Measurements from ENCODE around the gene NR4A3. TPM values are rescaled to one million over a fixed set of nuclear protein-coding genes. Genes with fewer than 3 reads are reported as not detected.

Gene NR4A3
- total and polyA plus RNA-seq, 2 of the 13 experiments (the other 11 are each of a cell fraction or from before 2014, with no cell fraction given): 0.02 to 0.09 TPM

DNA sequence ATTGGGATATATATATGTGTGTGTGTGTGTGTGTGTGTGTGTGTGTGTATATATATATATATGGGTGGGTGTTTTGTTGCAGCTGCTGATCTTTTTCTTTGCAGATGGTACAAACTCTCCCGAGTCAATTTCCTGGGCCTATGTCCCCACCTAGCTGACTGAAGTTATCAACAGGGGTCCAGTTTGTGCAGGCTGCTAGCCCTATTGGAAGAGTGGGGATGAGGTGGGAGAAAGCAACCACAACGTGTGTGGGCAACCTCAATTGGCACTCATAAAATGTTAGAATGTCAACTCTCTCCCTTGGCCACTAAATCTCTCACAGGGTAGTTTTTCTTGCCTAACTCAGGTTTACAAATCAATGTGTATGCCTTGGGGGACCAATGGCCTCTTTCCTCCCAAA, 5.6 kb downstream of the NR4A3 start:
- CTCF ChIA-PET (ENCODE audit: low intra/inter-chr PET ratio, low total read pairs): no interaction called here
- no TSS peak for BruUV-seq (replicated peaks)
- POLR2A ChIA-PET: no interaction called here

More for the DNA sequence above, 5.6 kb downstream of the NR4A3 start:
- Histone ChIP-seq H3K36me3 (replicated peaks in 1 of 2; ENCODE audit: control insufficient read depth in 1 of 2, insufficient read depth in 2 of 2, low read length in 2 of 2) (no peaks in the 10 kb centered on the region), H3K79me2 (ENCODE audit: insufficient read depth, low read length) (no peaks in the 10 kb centered on the region), H2AFZ (ENCODE audit: low read length) (no peak overlapping the region), H3K4me2 (ENCODE audit: low read depth, low read length) (no peak overlapping the region), H3K4me3 (replicated peaks in 1 of 3; ENCODE audit: insufficient read depth in 1 of 3, low read depth in 2 of 3, low read length in 3 of 3) (no peak overlapping the region), H4K20me1 (ENCODE audit: insufficient read depth, low read length) (0 out of 2 replicates have a peak, but pooled peaks cover 3% of the 10 kb centered on the region), H3K27ac (ENCODE audit: extremely low read length, insufficient read depth, low read length) (no peak overlapping the region), H3K9me3 (ENCODE audit: low read length) (no peaks in the 10 kb centered on the region), H3K4me1 (ENCODE audit: insufficient read depth, low read length) (peaks cover 27% of the 10 kb centered on the region), H3K9ac (ENCODE audit: insufficient read depth, low read depth, low read length) (no peak overlapping the region), H3K27me3 (ENCODE audit: control insufficient read depth in 1 of 2, insufficient read depth in 2 of 2, low read length in 2 of 2) (peaks cover 7 to 52% of the 10 kb centered on the region in 2 experiments; a peak in 4 of 5 replicates)
- no peak for FAIRE-seq
- TF ChIP-seq TAF15 (IDR thresholded peaks at IDR 0.05; ENCODE audit: low read depth, low read length, poor library complexity, severe bottlenecking) (no peak), ZNF605 (CRISPR knock-in tag; IDR thresholded peaks at IDR 0.05) (no peak), U2AF1 (optimal IDR thresholded peaks at IDR 0.05; ENCODE audit: low read depth, low read length) (no peak), TARDBP (CRISPR knock-in tag; IDR thresholded peaks at IDR 0.05) (no peak), NAIF1 (CRISPR knock-in tag; IDR thresholded peaks at IDR 0.05; ENCODE audit: borderline replicate concordance) (no peak), HNRNPK (IDR thresholded peaks at IDR 0.05; ENCODE audit: low read depth, low read length, poor library complexity, severe bottlenecking) (no peak)
- TF ChIP-seq, protein P1, sequence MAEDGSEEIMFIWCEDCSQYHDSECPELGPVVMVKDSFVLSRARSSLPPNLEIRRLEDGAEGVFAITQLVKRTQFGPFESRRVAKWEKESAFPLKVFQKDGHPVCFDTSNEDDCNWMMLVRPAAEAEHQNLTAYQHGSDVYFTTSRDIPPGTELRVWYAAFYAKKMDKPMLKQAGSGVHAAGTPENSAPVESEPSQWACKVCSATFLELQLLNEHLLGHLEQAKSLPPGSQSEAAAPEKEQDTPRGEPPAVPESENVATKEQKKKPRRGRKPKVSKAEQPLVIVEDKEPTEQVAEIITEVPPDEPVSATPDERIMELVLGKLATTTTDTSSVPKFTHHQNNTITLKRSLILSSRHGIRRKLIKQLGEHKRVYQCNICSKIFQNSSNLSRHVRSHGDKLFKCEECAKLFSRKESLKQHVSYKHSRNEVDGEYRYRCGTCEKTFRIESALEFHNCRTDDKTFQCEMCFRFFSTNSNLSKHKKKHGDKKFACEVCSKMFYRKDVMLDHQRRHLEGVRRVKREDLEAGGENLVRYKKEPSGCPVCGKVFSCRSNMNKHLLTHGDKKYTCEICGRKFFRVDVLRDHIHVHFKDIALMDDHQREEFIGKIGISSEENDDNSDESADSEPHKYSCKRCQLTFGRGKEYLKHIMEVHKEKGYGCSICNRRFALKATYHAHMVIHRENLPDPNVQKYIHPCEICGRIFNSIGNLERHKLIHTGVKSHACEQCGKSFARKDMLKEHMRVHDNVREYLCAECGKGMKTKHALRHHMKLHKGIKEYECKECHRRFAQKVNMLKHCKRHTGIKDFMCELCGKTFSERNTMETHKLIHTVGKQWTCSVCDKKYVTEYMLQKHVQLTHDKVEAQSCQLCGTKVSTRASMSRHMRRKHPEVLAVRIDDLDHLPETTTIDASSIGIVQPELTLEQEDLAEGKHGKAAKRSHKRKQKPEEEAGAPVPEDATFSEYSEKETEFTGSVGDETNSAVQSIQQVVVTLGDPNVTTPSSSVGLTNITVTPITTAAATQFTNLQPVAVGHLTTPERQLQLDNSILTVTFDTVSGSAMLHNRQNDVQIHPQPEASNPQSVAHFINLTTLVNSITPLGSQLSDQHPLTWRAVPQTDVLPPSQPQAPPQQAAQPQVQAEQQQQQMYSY (CRISPR knock-in tag; IDR thresholded peaks at IDR 0.05): no peak
- WGBS (ENCODE audit: low lambda C conversion rate): 6% methylated on average over 2 of the region's 2 CpGs
- in situ Hi-C loops (cut with HindIII; ENCODE audit: extremely low pct_ligation_motif_present, low pct_unique_long_range_greater_than_20kb) (loop anchor here (10.0 kb wide), 1 partner anchor 178 kb away; no protein-coding TSS in a partner anchor), intact Hi-C loops (cut with micrococcal nuclease; ENCODE audit: unreplicated experiment) (no loop called here)
- no peak for DNase-seq (ENCODE audit: low spot score)
- no peak for ATAC-seq

Data from HepG2 (cell line).